Vagina (tissue), 2 donors: ENCODE results near the gene CISTR.

Experiments
- CTCF ChIP-seq, 3 experiments: fragments of 450-650 bp in 2 of 3; fragments of 200-600 bp in 1 of 3; sonication (generic) in 1 of 3; IDR thresholded peaks; one replicate each; pipeline ENCODE4 v1.5.1; 2017 to 2019; ENCODE audit warnings: antibody characterized with exemption in 3 of 3, mild to moderate bottlenecking in 2 of 3, moderate library complexity in 2 of 3
- POLR2A ChIP-seq, 2 donors: fragments of 450-650 bp; IDR thresholded peaks; one replicate each; pipeline ENCODE4 v1.6.1; 2017; ENCODE audit warnings: antibody characterized with exemption in 2 of 2, mild to moderate bottlenecking in 2 of 2, moderate library complexity in 2 of 2
- POLR2AphosphoS5 ChIP-seq, 2 donors: sonication (generic); formaldehyde crosslinking; IDR thresholded peaks; one replicate each; pipeline ENCODE4 v1.9.0; 2017; ENCODE audit warnings: antibody characterized with exemption in 2 of 2, mild to moderate bottlenecking in 2 of 2, low read depth in 1 of 2; ENCODE audit not compliant: insufficient read depth in 1 of 2

GRCh38 chr12:53785161-53785560 lies 33.4 kb upstream of the CISTR start:
- TF ChIP-seq CTCF (IDR thresholded peaks at IDR 0.05) (no peak), POLR2A (IDR thresholded peaks at IDR 0.05) (no peak), POLR2AphosphoS5 (IDR thresholded peaks at IDR 0.05; ENCODE audit: insufficient read depth in 1 of 2, low read depth in 1 of 2) (no peak)
